HUDEP-2 (cell line): ENCODE results near the gene PIP5KL1.
A peak's percentile ranks its signal among the peaks of the same experiment; 100 is the strongest.
"Not testable (repeated sequence)": the region's sequence is repeated elsewhere in the genome, so short reads cannot be mapped to it uniquely, and the experiment has no call there.

ENCODE experiments used
- DNase-seq, 76 experiments: peaks; one replicate each; lab custom pipeline; 2025; ENCODE audit not compliant: unreplicated experiment in 76 of 76; lab: John Stamatoyannopoulos, UW

The PIP5KL1 gene

DNA sequence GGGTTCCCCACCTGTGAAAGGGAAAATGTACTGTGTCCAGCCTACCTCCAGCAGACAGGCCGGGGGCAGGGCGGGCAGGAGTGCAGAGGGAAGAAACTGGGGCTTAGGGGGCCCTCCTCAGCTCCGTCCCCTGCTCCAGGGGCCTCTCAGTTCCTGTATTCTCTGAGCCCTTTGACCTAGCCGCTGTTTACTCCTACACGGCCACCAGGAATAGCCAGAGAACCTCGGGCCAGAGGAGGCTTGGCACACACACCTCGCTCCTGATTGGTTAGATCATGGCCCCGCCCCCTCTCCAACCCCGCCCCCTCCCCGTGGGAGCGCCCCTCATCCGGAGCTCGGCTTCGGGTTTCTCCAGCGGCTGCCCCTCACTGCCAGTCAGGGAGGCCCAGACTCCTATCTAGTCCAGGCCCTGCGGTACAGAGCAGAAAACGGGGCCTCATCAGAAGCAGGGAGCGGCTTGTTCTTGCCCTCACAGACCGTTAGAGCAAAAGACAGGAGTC is 33.3 kb downstream of the PIP5KL1 start:
- DNase-seq = peak in 68 of 76 experiments; percentile 25 to 89 (median 70)

DNA sequence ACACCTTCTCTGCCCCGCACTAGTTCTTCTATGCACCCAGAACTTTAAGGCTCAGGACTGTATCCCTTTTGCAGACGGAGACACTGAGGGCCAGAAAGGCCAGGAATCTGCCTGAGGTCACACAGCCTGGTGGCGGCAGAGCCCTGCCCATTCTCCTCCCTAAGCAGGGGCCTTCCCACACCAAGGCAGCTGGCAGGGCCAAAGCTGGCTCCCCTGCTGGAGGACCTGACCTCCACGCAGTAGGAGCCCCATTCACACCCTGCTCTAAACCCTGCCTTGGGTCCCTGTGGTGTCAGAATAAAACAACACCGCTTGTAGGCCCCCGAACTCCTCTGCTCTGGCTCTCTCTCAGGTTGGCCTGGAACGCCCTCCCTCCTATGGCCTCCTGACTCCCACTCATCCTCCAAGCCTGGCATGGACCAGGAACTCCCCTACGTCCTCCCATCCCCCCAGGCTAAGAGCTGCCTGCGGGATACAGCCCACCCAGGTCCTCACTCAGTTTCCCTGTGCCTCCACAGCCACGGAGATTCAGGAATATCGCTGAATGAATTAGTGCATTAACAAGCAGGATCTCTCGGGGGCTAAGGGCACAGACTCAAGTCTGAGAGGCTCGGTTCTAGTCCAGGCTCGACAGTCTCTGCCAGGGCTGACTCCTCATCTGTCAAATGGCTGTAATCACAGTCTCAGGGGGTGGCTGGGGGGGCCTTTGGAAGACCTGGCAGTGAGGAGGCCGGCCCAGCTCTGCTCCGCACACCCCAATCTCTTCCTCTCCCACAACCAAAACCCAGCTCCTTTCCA is 34.0 kb downstream of the PIP5KL1 start:
- DNase-seq = no peak

DNA sequence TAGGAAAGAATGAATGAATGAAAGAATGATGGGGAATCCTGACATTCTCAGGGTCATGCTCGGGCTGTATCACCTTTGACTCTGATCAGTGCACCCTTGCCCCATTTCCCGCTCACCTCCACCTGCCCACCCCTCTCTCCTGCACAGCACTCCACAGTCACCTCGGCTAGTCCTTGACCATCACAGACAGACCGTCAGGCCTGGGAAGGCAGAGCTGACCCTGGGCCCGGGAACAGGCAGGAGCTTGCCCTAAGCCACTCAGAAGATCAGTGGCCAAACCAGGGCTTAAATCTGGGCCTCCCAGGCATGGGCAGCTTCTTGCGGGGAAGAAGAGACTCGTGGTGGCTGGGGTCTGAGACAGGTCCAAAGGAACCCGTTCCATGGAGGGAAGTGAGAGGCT is 34.8 kb downstream of the PIP5KL1 start:
- DNase-seq = no peak

DNA sequence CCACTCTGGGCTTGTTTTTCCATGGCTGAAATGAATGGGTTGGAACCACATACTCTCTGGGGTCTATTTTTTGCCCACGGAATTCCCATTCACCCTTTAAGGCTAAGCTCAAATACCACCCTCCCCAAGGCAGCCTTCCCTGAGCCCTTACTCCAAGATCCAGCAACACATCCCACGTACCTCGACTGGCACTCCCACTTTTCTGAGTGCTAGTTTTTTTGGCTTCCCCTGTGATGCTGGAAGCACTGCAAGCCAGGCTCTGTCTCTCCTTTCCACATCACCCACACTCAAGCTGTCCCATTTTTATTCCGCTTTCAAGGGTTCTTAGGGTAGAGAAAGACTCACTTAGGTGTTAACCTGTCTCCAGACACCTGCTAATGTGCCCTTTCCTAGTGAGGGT is 37.2 kb downstream of the PIP5KL1 start:
- no peak for DNase-seq

DNA sequence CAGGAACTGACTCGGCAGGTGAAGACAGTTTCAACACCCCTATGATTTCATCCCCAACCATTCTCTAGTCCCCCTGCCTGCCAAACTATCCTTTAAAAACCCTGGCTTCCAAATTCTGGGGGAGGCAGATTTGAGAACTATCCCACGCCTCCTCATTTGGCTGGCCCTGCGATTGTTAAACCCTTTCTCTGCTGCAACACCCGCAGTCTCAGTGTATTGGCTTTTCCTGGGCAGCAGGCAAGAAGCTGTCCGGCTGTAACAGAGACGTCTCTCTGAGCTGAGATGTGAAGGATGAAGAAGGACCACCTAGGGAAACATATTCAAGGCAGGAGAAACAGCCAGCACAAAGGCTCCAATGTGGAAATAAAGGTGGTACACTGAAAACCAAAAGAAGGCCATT is 37.7 kb downstream of the PIP5KL1 start:
- no peak for DNase-seq

DNA sequence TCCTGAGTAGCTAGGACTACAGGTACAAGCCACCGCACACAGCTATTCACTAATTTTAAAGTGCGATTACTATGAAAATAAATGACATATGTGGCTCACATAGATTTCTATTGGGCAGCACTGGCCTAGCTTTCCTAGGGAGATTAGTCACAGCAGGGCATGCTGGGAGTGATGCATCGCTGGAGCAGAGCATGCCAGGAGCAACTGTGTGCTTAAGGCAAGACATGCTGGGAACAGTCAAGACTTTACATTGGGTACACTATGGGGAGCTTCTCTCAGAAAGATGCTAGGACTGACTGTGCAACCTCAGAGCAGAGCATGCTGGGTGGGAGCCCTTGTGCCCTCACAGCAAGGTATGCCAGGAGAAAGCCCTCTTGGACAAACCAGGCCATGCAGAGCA is 40.5 kb downstream of the PIP5KL1 start:
- no peak for DNase-seq

DNA sequence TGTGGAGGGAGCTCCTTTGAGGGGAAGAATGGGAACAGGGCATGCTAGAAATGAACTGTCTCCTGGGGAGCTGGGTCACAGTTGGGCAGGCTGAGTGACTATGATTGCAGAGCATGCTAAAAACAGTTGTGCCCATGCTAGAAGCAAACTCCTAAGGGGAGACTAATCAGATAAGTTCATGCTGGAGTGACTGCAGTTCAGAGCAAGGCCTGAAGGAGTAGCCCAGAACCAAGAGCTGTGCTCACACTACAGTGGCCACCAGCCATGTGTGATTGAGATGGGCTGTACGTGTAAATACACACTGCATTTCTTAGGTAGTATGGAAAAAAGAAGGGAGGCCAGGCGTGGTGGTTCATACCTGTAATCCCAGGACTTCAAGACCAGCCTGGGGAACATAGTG is 42.8 kb downstream of the PIP5KL1 start:
- DNase-seq = peak in 54 of 76 experiments; percentile 14 to 74 (median 38)

DNA sequence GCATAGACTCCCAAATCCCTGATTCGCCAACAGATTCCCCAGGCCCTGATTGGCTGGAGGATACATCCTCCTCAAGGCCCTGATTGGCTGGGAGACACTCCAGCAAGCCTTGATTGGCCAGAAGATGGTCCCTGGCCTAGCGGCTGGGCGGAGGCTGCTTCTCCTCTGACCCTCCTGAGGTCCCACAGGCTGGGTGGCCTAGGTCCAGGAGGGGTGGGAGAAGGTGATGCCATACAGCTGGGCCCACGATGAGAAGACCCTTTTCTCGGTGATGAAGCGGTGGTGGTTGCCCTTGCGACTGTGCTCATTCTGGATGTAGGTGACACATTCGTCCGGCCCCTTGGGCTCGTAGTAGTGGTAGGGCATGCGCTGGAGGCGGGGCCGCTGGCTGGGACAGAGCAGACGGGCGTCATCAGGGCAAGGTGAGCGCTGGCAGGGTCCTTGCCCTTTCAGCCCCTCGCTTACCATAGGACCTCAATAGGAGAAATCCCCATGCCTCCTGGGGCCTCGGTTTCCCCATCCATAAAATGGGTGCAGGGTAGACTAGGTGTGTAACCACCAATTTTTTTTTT is 44.1 kb downstream of the PIP5KL1 start:
- DNase-seq = no peak

DNA sequence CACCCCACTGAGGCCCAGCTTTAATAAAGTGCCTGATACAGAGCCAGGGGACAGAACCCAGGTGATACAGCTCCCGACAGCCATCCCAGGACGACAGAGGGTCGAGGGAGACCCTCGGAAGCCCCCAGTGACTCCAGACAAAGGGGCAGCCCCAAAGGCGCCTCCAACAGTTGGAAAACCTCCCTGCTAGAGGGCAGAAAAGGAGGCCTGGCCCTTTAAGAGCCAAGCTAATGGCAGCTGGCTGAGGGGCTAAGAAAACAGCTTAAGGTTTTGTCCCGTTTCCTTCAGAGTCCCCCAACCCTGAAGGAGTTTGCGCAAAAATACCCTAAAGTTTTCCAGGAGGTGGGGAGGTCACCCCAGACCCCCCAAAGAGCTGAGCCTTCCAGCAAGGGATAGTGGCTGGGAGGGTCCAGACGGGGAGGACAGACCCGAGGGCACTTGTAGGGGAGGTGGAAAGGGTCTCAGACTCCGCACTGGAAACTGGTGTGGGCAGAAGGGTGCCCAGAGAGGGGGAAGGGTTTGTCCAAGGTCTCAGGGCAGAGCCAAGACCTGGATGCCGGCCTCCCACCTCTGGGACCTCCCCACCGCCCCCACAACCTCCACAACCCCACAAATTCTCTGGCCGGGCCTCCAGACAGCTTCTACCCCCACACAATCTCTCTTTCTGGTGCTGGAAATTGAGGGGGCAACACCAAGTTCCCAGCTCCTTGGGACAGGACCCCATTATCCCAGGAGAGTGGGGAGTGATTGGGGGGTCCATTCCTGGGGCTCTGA is 44.9 kb downstream of the PIP5KL1 start:
- no peak for DNase-seq

DNA sequence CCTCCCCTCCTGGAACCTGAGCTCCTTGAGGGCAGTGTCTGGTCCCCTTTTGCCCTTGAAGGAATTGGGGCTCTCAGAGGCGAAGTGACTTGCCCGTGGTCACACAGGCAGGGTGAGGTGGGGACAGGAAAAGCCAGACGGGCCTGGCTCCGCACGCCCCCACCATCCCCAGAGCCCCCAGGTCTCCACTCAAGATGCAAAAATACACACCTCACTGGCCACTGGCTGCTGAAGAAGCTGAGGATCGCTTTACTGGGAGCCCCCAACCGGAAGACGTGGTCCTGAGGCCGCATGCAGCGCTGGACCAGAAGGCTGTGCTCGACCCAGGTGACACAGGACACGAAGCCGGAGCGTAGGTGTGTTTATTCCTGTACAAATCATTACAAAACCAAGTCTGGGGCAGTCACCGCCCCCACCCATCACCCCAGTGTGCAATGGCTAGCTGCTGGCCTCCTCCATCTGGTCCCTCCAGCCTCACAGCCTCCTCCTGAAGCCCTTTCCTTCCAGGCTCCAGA is 45.5 kb downstream of the PIP5KL1 start:
- no peak for DNase-seq

DNA sequence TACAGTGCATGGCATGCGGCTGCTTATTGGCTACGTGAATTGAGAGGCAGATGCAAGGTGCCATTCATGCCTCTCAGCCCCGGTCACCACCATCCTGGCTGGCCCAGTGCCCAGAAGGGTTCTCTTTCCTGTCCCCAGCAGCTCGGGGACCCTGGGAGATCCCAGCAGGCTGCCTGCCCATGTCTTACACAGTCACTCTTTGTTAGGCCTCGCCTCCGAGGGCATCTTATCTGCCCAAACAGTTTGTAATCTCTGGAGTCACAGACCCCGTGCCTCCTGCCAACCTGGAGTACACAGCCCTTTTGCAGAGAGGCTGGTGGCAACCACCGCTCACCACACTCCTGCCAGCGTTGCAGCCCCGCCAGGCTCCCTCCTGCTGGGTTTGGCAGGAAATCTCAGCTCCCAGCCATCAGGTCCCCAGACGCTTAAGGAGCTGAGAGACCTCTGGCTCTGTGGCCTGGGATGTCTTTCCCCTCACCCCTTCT is 46.1 kb downstream of the PIP5KL1 start:
- DNase-seq = peak in 75 of 76 experiments; percentile 43 to 98 (median 88)

DNA sequence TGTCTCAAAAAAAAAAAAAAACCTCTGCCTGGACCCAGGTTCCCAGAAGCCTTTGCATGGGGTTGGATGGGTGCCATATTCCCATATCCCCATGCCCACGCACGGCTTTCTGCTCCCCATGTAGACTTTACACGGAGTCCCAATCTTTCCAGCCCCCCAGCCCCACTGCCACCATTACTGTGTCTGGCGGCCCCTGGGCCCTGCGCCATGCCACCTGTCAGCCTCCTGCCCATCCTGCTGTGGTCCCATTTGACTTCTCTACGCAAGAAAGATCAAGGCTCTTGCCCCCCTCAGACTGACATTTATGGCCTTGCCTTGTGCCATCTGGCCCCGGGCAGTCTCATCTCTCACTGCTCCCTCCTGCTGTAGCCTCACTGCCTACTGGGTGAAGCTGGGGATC is 46.6 kb downstream of the PIP5KL1 start:
- DNase-seq = no peak

DNA sequence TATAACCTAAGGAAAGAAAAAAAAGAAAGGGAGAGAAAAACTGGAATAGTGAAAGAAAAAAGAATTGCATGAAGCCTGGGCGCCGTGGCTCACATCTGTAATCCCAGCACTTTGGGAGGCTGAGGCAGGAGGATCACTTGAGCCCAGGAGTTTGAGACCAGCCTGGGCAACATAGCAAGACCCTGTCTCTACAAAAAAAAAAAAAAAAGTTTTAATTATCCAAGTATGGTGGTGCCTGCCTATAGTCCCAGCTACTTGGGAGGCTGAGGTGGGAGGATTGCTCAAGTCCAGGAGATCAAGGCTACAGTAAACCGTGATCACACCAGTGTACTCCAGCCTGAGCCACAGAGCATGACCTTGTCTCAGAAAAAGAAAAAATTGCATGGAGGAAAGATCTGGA is 48.9 kb downstream of the PIP5KL1 start:
- DNase-seq = not testable (repeated sequence)

DNA sequence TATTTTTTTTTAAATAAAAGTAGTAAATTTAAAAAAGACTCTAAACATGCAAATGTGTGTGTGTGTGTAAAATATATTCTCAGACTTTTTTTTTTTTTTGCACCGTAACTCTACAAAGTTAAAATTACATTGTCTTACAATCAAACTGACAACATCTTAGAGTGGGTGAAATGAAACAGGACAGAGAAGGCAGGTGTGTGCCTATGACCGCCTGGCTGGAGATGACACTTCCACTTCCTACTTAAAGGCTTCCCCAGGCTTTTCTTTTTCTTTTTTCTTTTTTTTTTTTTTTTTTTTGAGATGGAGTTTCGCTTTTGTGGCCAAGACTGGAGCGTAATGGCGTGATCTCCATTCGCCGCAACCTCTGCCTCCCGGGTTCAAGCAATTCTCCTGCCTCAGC is 50.4 kb downstream of the PIP5KL1 start:
- DNase-seq = no peak

DNA sequence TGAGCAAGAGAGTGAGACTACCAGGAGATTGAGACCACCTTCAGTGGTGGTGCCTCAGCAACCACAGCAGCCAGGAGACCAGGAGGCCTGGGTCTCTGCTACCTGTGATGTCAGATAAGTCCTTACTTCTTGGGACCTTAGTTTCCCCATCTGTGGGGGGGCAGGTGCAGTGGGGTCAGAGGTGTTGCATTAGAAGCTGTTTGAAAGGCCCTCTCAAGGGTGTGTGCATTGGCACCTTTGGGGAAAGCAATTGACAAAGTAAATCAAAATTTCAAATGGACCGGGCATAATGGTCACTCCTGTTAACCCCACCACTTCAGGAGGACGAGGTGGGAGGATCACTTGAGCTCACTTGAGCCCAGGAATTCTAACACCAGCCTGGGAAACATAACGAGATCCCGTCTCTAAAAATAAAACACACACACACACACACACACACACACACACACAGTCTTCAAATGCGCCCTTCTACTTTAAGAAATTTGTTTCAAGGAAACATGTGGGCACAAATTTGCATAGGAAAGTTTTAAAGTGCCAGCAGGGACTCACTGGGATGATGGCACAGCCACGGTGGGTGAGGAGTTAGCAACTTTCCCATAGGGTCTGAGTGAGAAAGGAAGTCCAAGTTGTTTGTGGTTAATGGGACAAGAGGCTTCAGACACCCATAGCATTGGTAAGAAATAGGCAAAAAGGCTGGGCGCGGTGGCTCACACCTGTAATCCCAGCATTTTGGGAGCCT is 51.8 kb downstream of the PIP5KL1 start:
- DNase-seq = no peak

DNA sequence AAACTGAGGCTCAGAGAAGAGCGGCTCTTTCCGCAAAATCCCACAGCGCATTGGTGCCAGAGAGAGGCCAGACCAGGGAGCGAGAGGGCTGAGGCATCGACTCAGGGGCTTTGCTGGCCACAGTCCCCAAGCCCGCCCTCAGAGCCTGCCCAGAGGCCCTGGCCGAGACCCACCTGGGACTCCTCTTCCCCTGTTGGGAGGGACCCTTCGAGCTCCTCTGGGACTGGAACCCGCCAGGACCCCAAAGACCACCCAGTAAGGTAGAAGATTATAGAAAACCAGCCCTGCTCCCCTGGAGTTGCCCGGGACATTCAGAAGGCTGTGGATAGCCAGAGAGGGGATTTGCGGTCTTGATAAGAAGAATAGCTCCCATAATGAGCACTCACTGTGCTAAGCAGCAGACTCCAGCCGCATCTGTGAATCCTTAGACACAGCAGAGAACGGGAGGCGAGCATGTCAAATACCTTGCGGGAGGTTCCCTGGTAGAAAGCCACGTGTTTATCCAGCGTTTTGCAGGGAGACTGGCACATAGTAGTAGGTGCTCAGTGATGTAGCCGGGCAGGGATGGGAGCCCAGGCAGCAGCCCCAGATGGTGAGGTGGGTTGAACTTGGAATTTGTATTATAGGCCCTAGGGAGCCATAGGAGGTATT is 52.5 kb downstream of the PIP5KL1 start:
- no peak for DNase-seq

DNA sequence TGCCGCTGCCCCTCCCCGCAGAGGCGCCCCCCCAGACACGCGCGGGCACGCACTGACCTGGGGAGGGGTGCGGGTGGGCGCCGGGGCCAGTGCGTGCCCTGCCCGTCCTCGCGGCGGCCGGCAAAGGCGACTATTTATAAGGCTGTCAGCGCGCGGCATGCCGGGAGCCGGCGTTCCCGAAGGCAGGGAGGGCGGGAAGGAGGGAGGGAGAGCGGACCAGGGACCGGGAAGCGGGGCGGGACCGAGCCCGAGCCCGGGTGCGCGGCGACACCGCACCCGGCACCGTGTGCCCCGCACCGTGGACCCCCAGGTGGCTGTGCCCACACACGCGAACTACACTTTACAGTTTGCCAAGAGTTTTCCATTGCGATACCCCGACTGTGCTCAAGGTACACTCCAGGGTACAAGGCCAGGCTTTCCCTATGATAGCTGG is 53.0 kb downstream of the PIP5KL1 start, which contains the start of gene AK1:
Gene AK1, minus strand, starts transcription at position 110 of the 433 bp plus-strand sequence. CDS start 3,058 bp downstream, outside the sequence.
- DNase-seq = peak in 1 of 76 experiments; percentile 18

DNA sequence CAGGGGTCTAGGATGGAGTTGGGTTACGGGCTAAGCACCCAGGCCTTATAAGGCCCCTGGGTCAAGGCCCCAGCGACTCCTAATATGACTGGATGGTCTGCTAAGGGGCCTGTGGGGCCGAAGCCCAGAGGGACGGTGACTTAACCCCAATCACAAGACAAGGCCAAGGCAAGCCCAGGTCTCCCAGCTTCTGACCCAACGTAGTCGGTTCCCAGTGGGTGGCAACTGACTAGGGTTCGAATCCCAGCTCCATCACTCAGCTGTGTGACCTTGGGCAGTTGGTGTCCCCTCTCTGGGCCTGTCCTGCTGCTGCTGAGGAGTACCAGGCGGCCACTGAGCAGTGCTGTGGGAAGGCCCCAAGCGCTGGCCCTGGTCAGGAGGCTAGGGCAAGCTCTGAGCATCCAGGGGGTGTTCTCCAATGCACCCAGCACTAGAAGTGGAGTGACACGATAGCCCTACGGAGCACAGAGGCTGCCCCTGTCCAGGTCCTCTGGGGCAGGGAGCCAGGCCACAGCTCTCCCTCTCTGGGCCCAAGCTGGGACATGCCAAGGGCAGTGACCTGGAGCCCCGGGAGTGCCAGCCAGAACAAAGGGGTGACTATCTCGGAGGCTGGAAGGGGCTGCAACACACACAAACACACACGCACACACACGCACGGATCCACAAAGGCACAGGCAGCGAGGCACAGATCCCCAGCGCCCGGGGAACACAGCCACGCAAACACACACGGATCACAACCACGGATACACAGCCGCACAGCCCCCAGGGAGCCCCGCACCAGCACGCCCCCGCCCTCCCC is 53.6 kb downstream of the PIP5KL1 start:
- DNase-seq = no peak
